H1 (cell line): ENCODE results near the gene FAM168B. TPM values are rescaled to one million over a fixed set of nuclear protein-coding genes. Genes with fewer than 3 reads are reported as not detected.

Experiments
- CTCF ChIA-PET: fragments of 300-600 bp; sonication (Branson Sonifier 250); formaldehyde crosslinking; loops from one replicate; lab custom pipeline; 2021; ENCODE audit not compliant: partially characterized antibody; lab: Charles Lee
- POLR2A ChIA-PET: fragments of 300-600 bp; sonication (Branson Sonifier 250); formaldehyde crosslinking; loops from one replicate; lab custom pipeline; 2021; ENCODE audit warnings: inconsistent platforms; ENCODE audit not compliant: partially characterized antibody; lab: Charles Lee
- DNase-seq, 2 experiments: peaks; one replicate each; pipeline versions ENCODE4 v3.0.0 to v3.0.0-alpha.2; 2010 to 2022; ENCODE audit warnings: low spot score in 2 of 2, low read depth in 1 of 2, mixed read lengths in 1 of 2
- FAIRE-seq: peaks from 2 replicates; lab custom pipeline; 2011; peaks lifted over from hg19 to GRCh38; lab: Jason Lieb, UNC
- H2AFZ ChIP-seq: 2 replicates; pipeline ENCODE4 v1.8.1; 2012; ENCODE audit warnings: low read length, inconsistent platforms
- H2AK5ac ChIP-seq: 2 replicates; pipeline ENCODE4 v1.6.1; 2013; ENCODE audit warnings: low read depth, low read length
- H2BK120ac ChIP-seq: replicated peaks from 2 replicates; pipeline ENCODE3; 2013; ENCODE audit warnings: low read depth, low read length, inconsistent platforms
- H2BK12ac ChIP-seq: 2 replicates; pipeline ENCODE4 v1.6.1; 2013; ENCODE audit warnings: low read depth, low read length
- H2BK15ac ChIP-seq: 2 replicates; pipeline ENCODE4 v1.6.1; 2013; ENCODE audit warnings: low read length
- H2BK20ac ChIP-seq: 2 replicates; pipeline ENCODE4 v1.6.1; 2013; ENCODE audit warnings: low read length
- H2BK5ac ChIP-seq: 2 replicates; pipeline ENCODE4 v1.6.1; 2013; ENCODE audit warnings: low read depth, low read length
- H3K14ac ChIP-seq: 2 replicates; pipeline ENCODE4 v1.6.1; 2013; ENCODE audit warnings: inconsistent platforms; ENCODE audit not compliant: insufficient read length
- H3K18ac ChIP-seq: 2 replicates; pipeline ENCODE4 v1.6.1; 2013; ENCODE audit warnings: low read length; ENCODE audit errors: extremely low read depth
- H3K23ac ChIP-seq: 2 replicates; pipeline ENCODE4 v1.6.1; 2013; ENCODE audit warnings: inconsistent platforms; ENCODE audit not compliant: insufficient read length
- H3K23me2 ChIP-seq: 2 replicates; pipeline ENCODE4 v1.6.1; 2013; ENCODE audit warnings: low read depth, low read length
- H3K27ac ChIP-seq: 2 replicates; pipeline ENCODE4 v1.6.1; 2011; ENCODE audit warnings: low read depth, low read length, inconsistent platforms
- H3K27me3 ChIP-seq, 4 experiments: replicated peaks in 1 of 4; 1 replicate in 1 of 4; 2 replicates in 3 of 4; pipeline versions ENCODE4 v1.6.1 to v1.8.1; 2011 to 2013; ENCODE audit warnings: low read length in 3 of 4, mild to moderate bottlenecking in 3 of 4, inconsistent platforms in 2 of 4, mixed read lengths in 2 of 4, moderate library complexity in 1 of 4; ENCODE audit not compliant: control insufficient read depth in 3 of 4, insufficient read depth in 3 of 4; ENCODE audit errors: extremely low read depth in 1 of 4
- H3K36me3 ChIP-seq, 4 experiments: 2 replicates each; pipeline versions ENCODE4 v1.6.1 to v1.8.1; 2011 to 2013; ENCODE audit warnings: mild to moderate bottlenecking in 4 of 4, low read length in 3 of 4, moderate library complexity in 2 of 4, control low read depth in 1 of 4, inconsistent platforms in 1 of 4; ENCODE audit not compliant: insufficient read depth in 4 of 4, control insufficient read depth in 2 of 4
- H3K4ac ChIP-seq: replicated peaks from 2 replicates; pipeline ENCODE3; 2013; ENCODE audit warnings: low read length, low read depth, mixed read lengths, inconsistent platforms; ENCODE audit not compliant: insufficient read length
- H3K4me1 ChIP-seq, 4 experiments: replicated peaks in 1 of 4; 1 replicate in 1 of 4; 2 replicates in 3 of 4; pipeline versions ENCODE4 v1.6.1 to v1.8.1; 2011 to 2013; ENCODE audit warnings: low read length in 3 of 4, inconsistent platforms in 2 of 4, mixed read lengths in 1 of 4; ENCODE audit not compliant: insufficient read depth in 4 of 4, control insufficient read depth in 3 of 4
- H3K4me2 ChIP-seq, 2 experiments: 2 replicates each; pipeline versions ENCODE4 v1.6.1 to v1.8.1; 2011 to 2013; ENCODE audit warnings: low read depth in 2 of 2, low read length in 2 of 2, control low read depth in 1 of 2, inconsistent platforms in 1 of 2, mild to moderate bottlenecking in 1 of 2; ENCODE audit not compliant: insufficient read depth in 1 of 2
- H3K4me3 ChIP-seq, 4 experiments: fragments of 200-600, 300-600 bp in 1 of 4; sonication (generic), shearing (Covaris generic), sonication (Bioruptor Twin) in 1 of 4; 2 replicates each; pipeline versions ENCODE4 v1.5.1 to v1.8.1; 2011 to 2016; ENCODE audit warnings: low read length in 4 of 4, low read depth in 3 of 4, control low read depth in 2 of 4, inconsistent platforms in 2 of 4, mild to moderate bottlenecking in 2 of 4, mixed read lengths in 1 of 4, moderate library complexity in 1 of 4; ENCODE audit not compliant: insufficient read depth in 2 of 4; ENCODE audit errors: extremely low read depth in 1 of 4
- H3K56ac ChIP-seq: replicated peaks from 2 replicates; pipeline ENCODE3; 2013; ENCODE audit warnings: low read depth, mild to moderate bottlenecking, mixed read lengths, low read length, inconsistent platforms; ENCODE audit not compliant: insufficient read length
- H3K79me1 ChIP-seq: 2 replicates; pipeline ENCODE4 v1.6.1; 2013; ENCODE audit warnings: low read depth, low read length, control low read depth
- H3K79me2 ChIP-seq, 2 experiments: 2 replicates each; pipeline versions ENCODE4 v1.6.1 to v1.8.1; 2012 to 2013; ENCODE audit warnings: low read length in 2 of 2, mild to moderate bottlenecking in 2 of 2, inconsistent platforms in 1 of 2; ENCODE audit not compliant: insufficient read depth in 2 of 2, control insufficient read depth in 1 of 2
- H3K9ac ChIP-seq, 4 experiments: replicated peaks in 1 of 4; 1 replicate in 1 of 4; 2 replicates in 3 of 4; pipeline versions ENCODE4 v1.6.1 to v1.8.1; 2011 to 2013; ENCODE audit warnings: low read depth in 3 of 4, low read length in 3 of 4, control low read depth in 2 of 4, mild to moderate bottlenecking in 2 of 4, moderate library complexity in 2 of 4, inconsistent platforms in 1 of 4; ENCODE audit errors: extremely low read depth in 1 of 4
- H3K9me3 ChIP-seq, 2 experiments: 2 replicates each; pipeline versions ENCODE4 v1.6.1 to v1.8.1; 2012 to 2013; ENCODE audit warnings: mild to moderate bottlenecking in 2 of 2, moderate library complexity in 2 of 2, control low read depth in 1 of 2, inconsistent platforms in 1 of 2, low read depth in 1 of 2, low read length in 1 of 2, mixed read lengths in 1 of 2; ENCODE audit not compliant: insufficient read depth in 2 of 2
- H4K20me1 ChIP-seq, 2 experiments: replicated peaks in 1 of 2; 2 replicates each; pipeline versions ENCODE3 to v1.8.1; 2011 to 2013; ENCODE audit warnings: inconsistent platforms in 2 of 2, low read length in 2 of 2, mild to moderate bottlenecking in 1 of 2; ENCODE audit not compliant: insufficient read depth in 2 of 2, control insufficient read depth in 1 of 2
- H4K5ac ChIP-seq: 2 replicates; pipeline ENCODE4 v1.6.1; 2013; ENCODE audit warnings: low read length, low read depth, mixed read lengths, inconsistent platforms; ENCODE audit not compliant: insufficient read length
- H4K8ac ChIP-seq: 2 replicates; pipeline ENCODE4 v1.8.0; 2013; ENCODE audit warnings: mild to moderate bottlenecking, moderate library complexity, low read length, inconsistent platforms; ENCODE audit not compliant: insufficient read depth; ENCODE audit errors: extremely low read depth
- H4K91ac ChIP-seq: replicated peaks from 2 replicates; pipeline ENCODE3; 2013; ENCODE audit warnings: low read length, mixed read lengths, inconsistent platforms; ENCODE audit not compliant: insufficient read length
- BCL11A ChIP-seq, 2 experiments: IDR thresholded peaks; one replicate each; pipeline ENCODE4 v1.6.1; 2011; ENCODE audit warnings: low read depth in 2 of 2, low read length in 2 of 2, mild to moderate bottlenecking in 2 of 2
- CHD1 ChIP-seq: IDR thresholded peaks from 2 replicates; pipeline ENCODE4 v1.6.1; 2012; ENCODE audit warnings: low read depth, low read length, improper control_type of control experiment
- EZH2 ChIP-seq: fragments of 200-600 bp; sonication (generic); IDR thresholded peaks from 2 replicates; pipeline ENCODE4 v1.7.1; 2012; ENCODE audit warnings: low read depth, mild to moderate bottlenecking, moderate library complexity, low read length, inconsistent platforms; ENCODE audit not compliant: severe bottlenecking
- HDAC6 ChIP-seq: IDR thresholded peaks from one replicate; pipeline ENCODE4 v1.7.1; 2012; ENCODE audit warnings: low read depth, mild to moderate bottlenecking, inconsistent platforms, low read length, moderate library complexity
- KDM1A ChIP-seq: fragments of 200-600, 300-600 bp; sonication (generic); IDR thresholded peaks from 2 replicates; pipeline ENCODE4 v1.7.1; 2016; ENCODE audit warnings: mild to moderate bottlenecking, low read length, borderline replicate concordance
- KDM5A ChIP-seq: fragments of 200-600 bp; IDR thresholded peaks from 2 replicates; pipeline ENCODE4 v1.7.1; 2012; ENCODE audit warnings: mild to moderate bottlenecking, low read length, inconsistent platforms, mixed read lengths
- POLR2AphosphoS5 ChIP-seq: IDR thresholded peaks from 2 replicates; pipeline ENCODE4 v1.6.1; 2011; ENCODE audit warnings: low read depth, low read length
- RFX5 ChIP-seq: IDR thresholded peaks from 2 replicates; pipeline ENCODE4 v1.6.1; 2011; ENCODE audit warnings: low read depth, low read length, improper control_type of control experiment, borderline replicate concordance
- RXRA ChIP-seq: IDR thresholded peaks from 2 replicates; pipeline ENCODE4 v1.6.1; 2011; ENCODE audit warnings: low read depth, mild to moderate bottlenecking, low read length, moderate library complexity; ENCODE audit not compliant: insufficient read depth
- SIN3A ChIP-seq, 2 experiments: IDR thresholded peaks in 1 of 2; conservative IDR thresholded peaks in 1 of 2; 2 replicates each; pipeline ENCODE4 v1.6.1; 2011 to 2012; ENCODE audit warnings: low read length in 2 of 2, improper control_type of control experiment in 1 of 2, low read depth in 1 of 2, mild to moderate bottlenecking in 1 of 2
- USF2 ChIP-seq: IDR thresholded peaks from 2 replicates; pipeline ENCODE4 v1.6.1; 2011; ENCODE audit warnings: low read length, improper control_type of control experiment
- WGBS, 2 experiments: shearing (Covaris generic) in 1 of 2; methylation state at CpG; one replicate each; pipeline versions ENCODE4 v1.1.6 to v1.1.7; 2013 to 2015; ENCODE audit warnings: low lambda C conversion rate in 2 of 2, mixed read lengths in 2 of 2, inconsistent platforms in 1 of 2, low coverage in 1 of 2, missing lambda C conversion rate in 1 of 2; ENCODE audit not compliant: insufficient replicate concordance in 2 of 2, insufficient coverage in 1 of 2, insufficient read length in 1 of 2; ENCODE audit errors: extremely low coverage in 1 of 2, missing lambda C conversion rate in 1 of 2; 5-methylcytosine and 5-hydroxymethylcytosine counted together
- polyA plus RNA-seq, 7 experiments: library from polyadenylated mRNA; depleted of rRNA in 3 of 7; stranded (reverse) in 5 of 7; unstranded in 2 of 7; fragments of >200 nt in 5 of 7; fragments of 200-250 nt in 2 of 7; gene quantifications; 1 replicate in 5 of 7; 2 replicates in 1 of 7; 4 replicates in 1 of 7; pipeline versions ENCODE4 v1.2.1 to v1.2.3, GENCODE V29; 2011 to 2013; ENCODE audit warnings: missing spikeins in 2 of 7, mixed read lengths in 2 of 7
- total RNA-seq: library from RNA; stranded (reverse); fragmentation: NEBNext Ultra II Directional; extraction: Animal tissue kit (Norgen Biotek cat#: 25700); gene quantifications from 2 replicates; pipeline ENCODE4 v1.2.1, GENCODE V29; 2021

Gene FAM168B
- total and polyA plus RNA-seq, 2 of the 8 experiments (the other 6 are each of a cell fraction or from before 2014, with no cell fraction given) = 61.9 to 123 TPM

GRCh38 chr2:131049150-131049718 lies 44.0 kb downstream of the FAM168B start:
- H3K36me3 ChIP-seq = peaks cover 12 to 63% (median 41%) of the 10 kb centered on the region in 4 experiments; a peak in 7 of 8 replicates
- H3K9me3 ChIP-seq = no peaks in the 10 kb centered on the region
- POLR2A ChIA-PET = interaction anchor here (1.0 to 4.0 kb wide), 2 partner anchors 8 to 43 kb away, joined by 4 to 13 read pairs; partner anchors contain the start of gene FAM168B
- TF ChIP-seq RFX5 (no peak), KDM5A (no peak), HDAC6 (no peak), SIN3A (conservative IDR thresholded peaks at IDR 0.05 in 1 of 2, IDR thresholded peaks at IDR 0.05 in 1 of 2; ENCODE audit: low read depth in 1 of 2, low read length in 2 of 2) (no peak), KDM1A (no peak), USF2 (no peak), RXRA (no peak), BCL11A (IDR thresholded peaks at IDR 0.05; ENCODE audit: low read depth in 2 of 2, low read length in 2 of 2) (no peak), EZH2 (no peak), POLR2AphosphoS5 (no peak), CHD1 (no peak)

More at GRCh38 chr2:131049150-131049718, 44.0 kb downstream of the FAM168B start:
- no peak overlapping the region for H2BK15ac ChIP-seq
- H3K23me2 ChIP-seq = no peaks in the 10 kb centered on the region
- H2BK120ac ChIP-seq = no peak overlapping the region
- no peak overlapping the region for H2BK20ac ChIP-seq
- no peak overlapping the region for H2AFZ ChIP-seq
- no peak overlapping the region for H3K18ac ChIP-seq
- no peak overlapping the region for H2BK12ac ChIP-seq
- H4K20me1 ChIP-seq = peaks cover 13 to 32% of the 10 kb centered on the region in 2 experiments
- H3K9ac ChIP-seq = no peak overlapping the region
- H3K56ac ChIP-seq = no peak overlapping the region
- peaks cover 4% of the 10 kb centered on the region; the same call in 1 of the 2 replicates for H3K79me1 ChIP-seq
- FAIRE-seq (no peak), DNase-seq (no peak)
- no peak overlapping the region for H4K8ac ChIP-seq
- no peak overlapping the region for H2BK5ac ChIP-seq
- H3K4me3 ChIP-seq = no peak overlapping the region
- 91% methylated on average over 7 of the region's 7 CpGs; no CpG with 5 or more reads in 1 of the 2 experiments for WGBS, 2 experiments
- CTCF ChIA-PET = no interaction called here
- H4K91ac ChIP-seq = no peak overlapping the region
- no peak overlapping the region for H3K23ac ChIP-seq
- H3K4ac ChIP-seq = no peak overlapping the region
- no peak overlapping the region for H3K4me2 ChIP-seq
- no peaks in the 10 kb centered on the region for H3K27me3 ChIP-seq
- peaks cover 0 to 5% (median 0%) of the 10 kb centered on the region in 4 experiments; a peak in 3 of 7 replicates for H3K4me1 ChIP-seq
- no peak overlapping the region for H2AK5ac ChIP-seq
- no peak overlapping the region for H4K5ac ChIP-seq
- H3K14ac ChIP-seq = no peak overlapping the region
- no peak overlapping the region for H3K27ac ChIP-seq
- peaks cover 0 to 9% of the 10 kb centered on the region in 2 experiments; a peak in 2 of 4 replicates for H3K79me2 ChIP-seq
